ENCODE results near the gene IKZF4. TPM values are rescaled to one million over a fixed set of nuclear protein-coding genes. Genes with fewer than 3 reads are reported as not detected.
"Not testable (repeated sequence)": the region's sequence is repeated elsewhere in the genome, so short reads cannot be mapped to it uniquely, and the experiment has no call there.

The IKZF4 gene
- total RNA-seq, 2 experiments from 2014 or later: 15.8 to 44.9 TPM

DNA sequence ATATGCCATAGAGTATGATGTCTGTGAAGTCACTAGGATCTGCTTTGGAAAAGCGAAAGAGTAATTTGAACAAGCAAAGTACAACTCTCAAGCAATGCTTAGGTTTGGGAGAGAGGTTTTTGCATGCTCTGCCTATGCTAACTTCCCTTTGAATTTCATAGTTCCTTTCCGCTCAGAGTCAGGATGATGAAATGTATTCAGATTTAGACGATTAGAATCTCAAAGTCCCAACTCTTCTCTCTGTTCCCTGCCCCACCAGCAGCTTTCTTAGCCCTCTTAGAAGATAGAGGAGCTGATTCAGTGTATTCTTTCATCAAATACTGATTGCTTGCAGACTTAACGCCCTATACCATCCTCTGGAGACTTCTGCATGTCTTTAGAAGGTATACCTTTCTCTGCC, 35.5 kb upstream of the IKZF4 start:
- H3K4me1 Mint-ChIP-seq: peaks cover 4% of the 10 kb centered on the region
- H3K36me3 Mint-ChIP-seq: peaks cover 20% of the 10 kb centered on the region
- H3K4me3 Mint-ChIP-seq: no peak overlapping the region
- H3K9me3 Mint-ChIP-seq (ENCODE audit: low read depth): no peaks in the 10 kb centered on the region
- DNase-seq: no peak
- no peak overlapping the region for H3K27ac Mint-ChIP-seq
- CTCF ChIA-PET: interaction anchor here (4.7 kb wide), 1 partner anchor 11 kb away, joined by 25 read pairs; the partner anchor contains the start of gene SUOX
- no peaks in the 10 kb centered on the region for H3K27me3 Mint-ChIP-seq
- no peak for ATAC-seq

- not testable (repeated sequence) for H3K27ac Mint-ChIP-seq; H3K9me3 Mint-ChIP-seq (ENCODE audit: low read depth); H3K4me1 Mint-ChIP-seq; H3K27me3 Mint-ChIP-seq; DNase-seq; ATAC-seq; H3K4me3 Mint-ChIP-seq
- CTCF ChIA-PET: interaction anchor here (4.7 kb wide), 1 partner anchor 10 kb away, joined by 25 read pairs; the partner anchor contains the start of gene SUOX
- H3K36me3 Mint-ChIP-seq: peaks cover 23% of the 10 kb centered on the region
These were observed 34.9 kb upstream of the IKZF4 start for GRCh38 chr12:55985976-55986375.

GRCh38 chr12:55991110-55991509, 29.7 kb upstream of the IKZF4 start:
- no peaks in the 10 kb centered on the region for H3K27me3 Mint-ChIP-seq
- H3K4me3 Mint-ChIP-seq: no peak overlapping the region
- CTCF ChIA-PET: interaction anchor here (1.2 to 8.2 kb wide), 4 partner anchors 9 to 253 kb away, joined by 3 to 92 read pairs (median 6); partner anchors contain the start of gene RAB5B
- no peak for DNase-seq
- ATAC-seq: no peak
- H3K36me3 Mint-ChIP-seq: peaks cover 35% of the 10 kb centered on the region
- H3K4me1 Mint-ChIP-seq: peaks cover 12% of the 10 kb centered on the region
- no peak overlapping the region for H3K27ac Mint-ChIP-seq
- no peaks in the 10 kb centered on the region for H3K9me3 Mint-ChIP-seq (ENCODE audit: low read depth)

DNA sequence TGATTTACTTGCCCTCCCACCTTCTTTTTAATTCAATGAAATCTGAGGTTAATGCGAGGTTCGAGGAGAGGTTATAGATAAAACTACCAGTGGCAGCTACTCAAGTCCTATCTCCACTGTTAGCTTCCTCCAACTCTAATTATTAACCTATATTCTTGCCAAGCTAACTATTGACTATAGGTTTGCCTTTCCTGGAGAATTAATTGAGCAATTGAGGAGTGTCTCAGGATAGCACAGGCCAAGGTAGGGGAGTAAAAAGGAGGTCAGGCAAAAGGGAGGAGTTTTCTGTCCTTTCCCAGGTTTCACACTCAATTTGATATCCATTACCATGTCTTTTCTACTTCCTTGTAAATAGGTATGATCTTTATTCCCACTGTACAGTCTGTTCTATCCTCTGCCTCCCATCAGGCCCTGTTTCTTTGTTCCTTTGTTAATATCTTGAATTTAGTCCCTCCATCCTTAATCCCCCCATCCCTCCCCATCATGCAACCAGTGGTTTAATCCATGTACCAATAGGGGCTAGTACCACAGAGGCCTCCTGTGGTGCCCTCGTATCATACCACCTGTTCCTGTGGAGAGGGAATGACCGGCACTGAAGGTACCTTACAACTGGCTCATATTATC, 27.5 kb upstream of the IKZF4 start:
- peaks cover 35% of the 10 kb centered on the region for H3K36me3 Mint-ChIP-seq
- H3K4me3 Mint-ChIP-seq: no peak overlapping the region
- ATAC-seq (no peak), DNase-seq (no peak)
- H3K27me3 Mint-ChIP-seq: no peaks in the 10 kb centered on the region
- CTCF ChIA-PET: interaction anchor here (0.8 to 8.2 kb wide), 3 partner anchors 19 to 47 kb away, joined by 4 to 92 read pairs (median 25); partner anchors contain the start of gene RAB5B
- no peak overlapping the region for H3K27ac Mint-ChIP-seq
- no peaks in the 10 kb centered on the region for H3K9me3 Mint-ChIP-seq (ENCODE audit: low read depth)
- H3K4me1 Mint-ChIP-seq: peaks cover 28% of the 10 kb centered on the region

- Mint-ChIP-seq H3K27me3 (no peaks in the 10 kb centered on the region), H3K4me3 (no peak overlapping the region), H3K9me3 (ENCODE audit: low read depth) (no peaks in the 10 kb centered on the region), H3K4me1 (peaks cover 37% of the 10 kb centered on the region), H3K36me3 (peaks cover 23% of the 10 kb centered on the region), H3K27ac (no peak overlapping the region)
- ATAC-seq: no peak
- CTCF ChIA-PET: interaction anchor here (0.9 to 8.2 kb wide), 29 partner anchors 11 to 257 kb away, joined by 3 to 92 read pairs (median 7); partner anchors contain the start of genes ERBB3, IKZF4, PA2G4 and RAB5B
- DNase-seq: no peak
These were observed 25.5 kb upstream of the IKZF4 start for GRCh38 chr12:55995366-55995765.

GRCh38 chr12:55996201-55996714, 24.6 kb upstream of the IKZF4 start:
- Mint-ChIP-seq H3K27me3 (no peaks in the 10 kb centered on the region), H3K4me3 (peak overlapping the region; percentile 68), H3K9me3 (ENCODE audit: low read depth) (no peaks in the 10 kb centered on the region), H3K27ac (peak overlapping the region; percentile 48), H3K36me3 (peaks cover 14% of the 10 kb centered on the region), H3K4me1 (peaks cover 37% of the 10 kb centered on the region)
- ATAC-seq (peak; percentile 67), DNase-seq (peak; percentile 76)
- CTCF ChIA-PET: interaction anchor here (0.5 to 8.2 kb wide), 41 partner anchors 10 to 525 kb away, joined by 3 to 92 read pairs (median 5); partner anchors contain the start of genes ERBB3, IKZF4, PA2G4 and RAB5B

DNA sequence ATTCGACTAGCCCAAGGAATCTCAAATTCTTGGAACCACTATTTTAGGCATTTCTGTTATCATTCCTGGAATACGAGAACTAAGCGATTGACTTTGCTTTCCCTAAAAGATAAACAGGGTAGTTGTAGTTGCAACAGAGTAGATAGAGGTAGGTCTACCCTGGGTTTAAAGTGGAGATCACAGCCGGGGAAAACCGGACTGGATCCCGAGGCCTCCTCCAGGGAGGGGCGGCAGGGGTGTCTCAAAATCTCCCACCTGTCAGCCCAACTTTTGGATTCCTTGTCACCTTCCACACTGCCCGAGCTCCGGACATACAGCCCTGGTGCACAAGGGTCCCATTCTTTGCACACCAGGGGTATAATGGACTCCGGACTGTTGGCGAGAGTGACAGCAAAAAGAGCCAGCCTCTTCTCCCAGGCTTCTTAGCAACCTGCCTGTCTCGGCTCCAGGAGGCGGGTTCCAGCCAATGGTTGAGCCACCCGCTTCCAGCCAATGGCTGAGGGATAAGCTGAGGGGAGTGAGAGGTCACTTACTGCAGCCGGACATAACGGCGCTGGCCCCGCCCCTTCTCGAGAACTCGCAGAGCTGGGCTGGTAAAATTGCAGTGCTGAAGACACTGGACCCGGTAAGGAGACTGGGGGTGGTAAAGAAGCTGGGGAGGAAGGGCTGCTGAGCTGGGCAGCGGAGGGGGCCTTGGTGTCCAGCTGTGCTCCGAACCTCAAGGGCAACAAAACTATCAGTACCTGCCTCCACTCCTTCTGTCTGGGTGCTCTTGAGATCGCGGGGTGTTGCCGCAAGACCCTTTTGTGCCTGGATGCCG, 23.9 kb upstream of the IKZF4 start, which contains the start of gene SUOX:
Gene SUOX (plus strand): TSS at position 562 of the 820 bp plus-strand sequence. CDS start 4,946 bp downstream, outside the sequence.
- H3K4me1 Mint-ChIP-seq: peaks cover 37% of the 10 kb centered on the region

GRCh38 chr12:55997535-55997859, 23.3 kb upstream of the IKZF4 start:
- Mint-ChIP-seq H3K9me3 (ENCODE audit: low read depth) (no peaks in the 10 kb centered on the region), H3K36me3 (peaks cover 4% of the 10 kb centered on the region), H3K27ac (no peak overlapping the region), H3K4me3 (peak overlapping the region; percentile 68), H3K4me1 (peaks cover 37% of the 10 kb centered on the region), H3K27me3 (no peaks in the 10 kb centered on the region)
- CTCF ChIA-PET: interaction anchor here (0.6 to 8.2 kb wide), 14 partner anchors 9 to 259 kb away, joined by 3 to 92 read pairs (median 13); partner anchors contain the start of genes IKZF4, RAB5B, SMARCC2 and ZC3H10
- no peak for DNase-seq
- no peak for ATAC-seq

More for the DNA sequence above, 23.9 kb upstream of the IKZF4 start, which contains the start of gene SUOX:
- Mint-ChIP-seq H3K4me3 (peak within 1 kb of the TSS; percentile 68), H3K27me3 (no peaks in the 10 kb centered on the region), H3K36me3 (peaks cover 9% of the 10 kb centered on the region), H3K9me3 (ENCODE audit: low read depth) (no peaks in the 10 kb centered on the region), H3K27ac (peak within 1 kb of the TSS; percentile 48)
- CTCF ChIA-PET: interaction anchor here (0.8 to 8.2 kb wide), 27 partner anchors 10 to 258 kb away, joined by 3 to 92 read pairs (median 7); partner anchors contain the start of genes IKZF4, PA2G4, RAB5B and RNF41
- ATAC-seq (peak; percentile 75), DNase-seq (peak; percentile 71)

- H3K9me3 Mint-ChIP-seq (ENCODE audit: low read depth); H3K4me3 Mint-ChIP-seq; DNase-seq; H3K36me3 Mint-ChIP-seq; ATAC-seq; H3K27me3 Mint-ChIP-seq: not testable (repeated sequence)
- Mint-ChIP-seq H3K27ac (peak overlapping the region; percentile 36), H3K4me1 (peaks cover 31% of the 10 kb centered on the region)
- CTCF ChIA-PET: interaction anchor here (1.3 to 7.2 kb wide), 3 partner anchors 21 to 261 kb away, joined by 6 to 58 read pairs (median 6); partner anchors contain the start of gene IKZF4
These were observed 21.3 kb upstream of the IKZF4 start for GRCh38 chr12:55999522-55999921.

DNA sequence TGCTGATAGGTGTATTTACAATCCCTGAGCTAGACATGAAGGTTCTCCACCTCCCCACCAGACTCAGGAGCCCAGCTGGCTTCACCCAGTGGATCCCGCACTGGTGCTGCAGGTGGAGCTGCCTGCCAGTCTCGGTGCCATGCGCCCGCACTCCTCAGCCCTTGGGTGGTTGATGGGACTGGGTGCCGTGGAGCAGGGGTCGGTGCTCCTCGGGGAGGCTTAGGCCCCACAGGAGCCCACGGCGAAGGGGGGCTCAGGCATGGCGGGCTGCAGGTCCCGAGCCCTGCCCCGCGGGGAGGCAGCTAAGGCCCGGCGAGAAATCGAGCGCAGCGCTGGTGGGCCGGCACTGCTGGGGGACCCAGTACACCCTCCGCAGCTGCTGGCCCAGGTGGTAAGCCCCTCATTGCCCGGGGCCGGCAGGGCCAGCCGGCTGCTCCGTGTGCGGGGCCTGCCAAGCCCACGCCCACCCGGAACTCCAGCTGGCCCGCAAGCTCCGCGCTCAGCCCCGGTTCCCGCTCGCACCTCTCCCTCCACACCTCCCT, 20.8 kb upstream of the IKZF4 start:
- DNase-seq; H3K9me3 Mint-ChIP-seq (ENCODE audit: low read depth); ATAC-seq; H3K4me3 Mint-ChIP-seq; H3K36me3 Mint-ChIP-seq; H3K27me3 Mint-ChIP-seq: not testable (repeated sequence)
- H3K4me1 Mint-ChIP-seq: peaks cover 31% of the 10 kb centered on the region
- CTCF ChIA-PET: interaction anchor here (0.8 to 7.2 kb wide), 4 partner anchors 21 to 262 kb away, joined by 3 to 58 read pairs (median 6); partner anchors contain the start of gene IKZF4
- peak overlapping the region; percentile 36 for H3K27ac Mint-ChIP-seq

GRCh38 chr12:56001487-56002100, 19.2 kb upstream of the IKZF4 start:
- H3K4me3 Mint-ChIP-seq: no peak overlapping the region
- no peak overlapping the region for H3K27ac Mint-ChIP-seq
- ATAC-seq: no peak
- no peaks in the 10 kb centered on the region for H3K27me3 Mint-ChIP-seq
- CTCF ChIA-PET: interaction anchor here (1.5 kb wide), 1 partner anchor 263 kb away, joined by 3 read pairs; no protein-coding TSS in a partner anchor
- no peaks in the 10 kb centered on the region for H3K9me3 Mint-ChIP-seq (ENCODE audit: low read depth)
- H3K36me3 Mint-ChIP-seq: no peaks in the 10 kb centered on the region
- H3K4me1 Mint-ChIP-seq: peaks cover 26% of the 10 kb centered on the region
- DNase-seq: no peak

GRCh38 chr12:56003376-56003775, 17.5 kb upstream of the IKZF4 start:
- CTCF ChIA-PET; DNase-seq; H3K9me3 Mint-ChIP-seq (ENCODE audit: low read depth); H3K27me3 Mint-ChIP-seq; H3K27ac Mint-ChIP-seq; H3K4me3 Mint-ChIP-seq; H3K36me3 Mint-ChIP-seq; ATAC-seq: not testable (repeated sequence)
- H3K4me1 Mint-ChIP-seq: peaks cover 26% of the 10 kb centered on the region

Measured in activated CD8-positive, alpha-beta memory T cell treated with anti-CD3 and anti-CD28 coated beads, Interleukin-2, amount 10 ng/mL, durations not matched to agents 7 days and 5 days (primary cell).